Spinal cord (tissue), 10 donors: ENCODE data around the gene KRT83. TPM values are rescaled to one million over a fixed set of nuclear protein-coding genes. Genes with fewer than 3 reads are reported as not detected.

ENCODE experiments used
- DNase-seq, 6 donors: peaks; one replicate each; pipeline versions ENCODE4 v3.0.0 to v3.0.0-alpha.2; 2013 to 2015; ENCODE audit warnings: low spot score in 6 of 6, low read depth in 4 of 6
- H3K27ac ChIP-seq: one replicate; pipeline ENCODE4 v1.5.1; 2013; ENCODE audit warnings: low read depth, low read length, control low read depth
- H3K27me3 ChIP-seq: one replicate; pipeline ENCODE4 v1.6.1; 2013; ENCODE audit warnings: low read length; ENCODE audit not compliant: control insufficient read depth, insufficient read depth
- H3K36me3 ChIP-seq: one replicate; pipeline ENCODE4 v1.6.1; 2013; ENCODE audit warnings: low read length; ENCODE audit not compliant: control insufficient read depth, insufficient read depth
- H3K4me1 ChIP-seq: one replicate; pipeline ENCODE4 v1.6.1; 2013; ENCODE audit warnings: low read length; ENCODE audit not compliant: control insufficient read depth, insufficient read depth
- H3K4me3 ChIP-seq: one replicate; pipeline ENCODE4 v1.5.1; 2013; ENCODE audit warnings: low read depth, low read length, control low read depth
- H3K9me3 ChIP-seq: one replicate; pipeline ENCODE4 v1.6.1; 2013; ENCODE audit warnings: low read length; ENCODE audit not compliant: control insufficient read depth, insufficient read depth
- WGBS: methylation state at CpG from one replicate; pipeline ENCODE4 v1.1.5; 2013; ENCODE audit warnings: missing lambda C conversion rate; ENCODE audit not compliant: insufficient coverage; 5-methylcytosine and 5-hydroxymethylcytosine counted together
- long read RNA-seq, 4 donors: transcript quantifications; one replicate each; lab custom pipeline, GENCODE V29; 2026
- polyA plus RNA-seq, 2 donors: library from polyadenylated mRNA; unstranded; fragments of 120-200 nt; gene quantifications; one replicate each; pipeline ENCODE4 v1.2.1, GENCODE V29; 2013; ENCODE audit not compliant: insufficient read length in 2 of 2
- total RNA-seq, 2 donors: library from RNA; depleted of rRNA in 1 of 2; stranded (reverse); fragments of 120-200 nt in 1 of 2; fragments of >200 nt in 1 of 2; gene quantifications; one replicate each; pipeline versions ENCODE4 v1.2.3 to v1.2.4, GENCODE V29; 2013 to 2014
- donor health status: healthy.

Gene KRT83
- total RNA-seq, result not detected
- not detected for polyA plus RNA-seq
- long read RNA-seq, donor 1, result 0 reads
- long read RNA-seq, donor 2, result 0 reads
- long read RNA-seq, donor 3, result 0 reads
- long read RNA-seq, donor 4, result 0 reads

- Histone ChIP-seq H3K27ac (no peak within 1 kb of the TSS), H3K4me1 (peaks cover 14% of the 10 kb centered on the region), H3K27me3 (no peaks in the 10 kb centered on the region), H3K9me3 (no peaks in the 10 kb centered on the region), H3K36me3 (no peaks in the 10 kb centered on the region), H3K4me3 (no peak within 1 kb of the TSS)
- 66% methylated on average over 35 of the region's 35 CpGs for WGBS
- DNase-seq, result no peak
These were observed at the start of gene KRT83 for GRCh38 chr12:52320784-52321400. KRT83 (minus strand) TSS chr12:52321398; CDS start chr12:52321335, 63 bp downstream.

DNA sequence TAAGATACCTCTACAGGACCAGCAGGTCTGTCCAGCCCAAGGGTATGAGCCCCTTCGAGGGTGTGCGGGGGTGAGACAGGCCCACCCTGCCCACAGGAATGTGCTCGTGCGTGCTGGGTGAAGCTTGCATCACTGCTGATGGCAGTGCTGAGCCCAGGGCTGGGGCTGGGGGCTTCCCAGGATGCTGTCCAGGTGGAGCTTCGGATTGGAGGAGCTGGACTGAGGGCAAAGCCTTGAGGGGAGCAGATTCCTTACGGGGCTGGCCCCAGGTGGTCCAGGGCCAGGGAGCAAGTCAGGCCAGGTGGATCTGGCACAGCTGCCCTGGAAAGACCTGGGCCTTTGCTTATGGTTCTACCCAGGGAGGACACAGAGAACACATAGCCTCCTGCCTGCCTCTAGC lies 48.6 kb upstream of the KRT83 start:
- Histone ChIP-seq H3K27me3 (peaks cover 2% of the 10 kb centered on the region), H3K9me3 (no peaks in the 10 kb centered on the region), H3K27ac (no peak overlapping the region), H3K4me1 (peaks cover 15% of the 10 kb centered on the region), H3K36me3 (no peaks in the 10 kb centered on the region), H3K4me3 (no peak overlapping the region)
- DNase-seq, result no peak
- 85% methylated on average over 6 of the region's 6 CpGs for WGBS

GRCh38 chr12:52369211-52369610 lies 48.0 kb upstream of the KRT83 start:
- Histone ChIP-seq H3K36me3 (no peaks in the 10 kb centered on the region), H3K27me3 (peaks cover 2% of the 10 kb centered on the region), H3K4me1 (peaks cover 15% of the 10 kb centered on the region), H3K27ac (no peak overlapping the region), H3K4me3 (no peak overlapping the region), H3K9me3 (no peaks in the 10 kb centered on the region)
- no peak for DNase-seq
- no CpG with 5 or more reads among the region's 3 CpGs for WGBS

- no peaks in the 10 kb centered on the region for H3K9me3 ChIP-seq
- 86% methylated on average over 3 of the region's 3 CpGs for WGBS
- no peak overlapping the region for H3K4me3 ChIP-seq
These were observed 47.3 kb upstream of the KRT83 start for GRCh38 chr12:52368508-52368907.

DNA sequence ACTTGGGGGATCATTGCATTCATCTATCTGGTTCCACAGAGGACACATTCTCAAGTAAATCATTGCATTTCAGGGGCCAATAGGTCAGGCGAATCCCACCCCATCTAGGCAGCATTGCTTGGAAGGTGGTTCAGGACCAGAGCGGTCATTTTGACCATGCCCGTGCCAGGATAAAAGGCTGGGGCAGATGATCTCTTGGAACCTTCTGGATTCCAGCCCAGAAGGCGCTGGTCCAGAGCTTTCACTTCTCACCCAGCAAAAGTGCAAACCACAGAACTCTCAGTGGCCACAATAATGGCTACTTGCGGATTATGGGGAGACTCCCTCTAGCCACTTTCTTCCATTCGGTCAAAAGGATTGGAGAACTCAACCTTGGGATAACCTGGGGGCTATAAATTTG lies 46.7 kb upstream of the KRT83 start:
- Histone ChIP-seq H3K4me3 (no peak overlapping the region), H3K36me3 (no peaks in the 10 kb centered on the region), H3K27me3 (peaks cover 2% of the 10 kb centered on the region), H3K9me3 (no peaks in the 10 kb centered on the region), H3K27ac (no peak overlapping the region), H3K4me1 (peaks cover 15% of the 10 kb centered on the region)
- 70% methylated on average over 2 of the region's 6 CpGs for WGBS
- DNase-seq, result no peak

More at GRCh38 chr12:52368508-52368907, 47.3 kb upstream of the KRT83 start:
- Histone ChIP-seq H3K27me3 (peaks cover 2% of the 10 kb centered on the region), H3K36me3 (no peaks in the 10 kb centered on the region), H3K27ac (no peak overlapping the region), H3K4me1 (peaks cover 15% of the 10 kb centered on the region)
- no peak for DNase-seq

DNA sequence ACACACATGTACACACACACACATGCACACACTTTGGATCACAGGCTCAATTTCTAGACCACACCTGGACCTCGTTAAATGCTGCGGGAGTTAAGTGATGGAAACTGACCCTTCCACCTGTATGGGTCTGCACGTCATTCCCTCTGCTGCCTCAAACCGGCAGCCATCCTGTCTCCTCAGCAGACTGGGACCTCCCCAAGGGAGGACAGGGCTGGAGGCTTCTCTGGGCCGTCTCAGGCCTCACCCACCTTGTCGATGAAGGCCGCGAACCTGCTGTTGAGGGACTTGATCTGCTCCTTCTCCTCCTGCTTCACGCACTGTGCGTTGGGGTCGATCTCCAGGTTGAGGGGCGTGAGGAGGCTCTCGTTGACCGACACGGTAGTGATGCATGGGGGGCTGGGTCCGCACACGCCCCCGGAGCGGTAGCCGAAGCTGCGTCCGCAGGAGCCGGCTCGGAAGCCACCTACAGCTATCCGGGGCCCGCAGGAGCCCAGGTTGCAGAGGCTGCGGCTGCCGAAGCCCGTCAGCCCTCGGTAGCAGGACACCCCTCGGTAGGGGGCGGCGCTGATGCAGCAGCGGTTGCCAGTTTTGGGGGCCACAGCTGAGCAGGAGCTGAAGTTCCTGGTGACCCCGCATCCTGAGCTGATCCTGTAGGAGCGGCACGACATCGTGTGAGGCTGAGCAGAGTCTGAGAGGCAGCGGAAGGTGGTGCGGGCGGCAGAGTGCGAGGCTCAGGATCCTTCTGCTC lies 45.7 kb upstream of the KRT83 start, which contains the start of gene KRT85:
KRT85 (minus strand) TSS at position 744 of the 748 bp plus-strand sequence; CDS start at position 668, 76 bp downstream.
- peaks cover 14% of the 10 kb centered on the region for H3K4me1 ChIP-seq
- 71% methylated on average over 42 of the region's 42 CpGs for WGBS

DNA sequence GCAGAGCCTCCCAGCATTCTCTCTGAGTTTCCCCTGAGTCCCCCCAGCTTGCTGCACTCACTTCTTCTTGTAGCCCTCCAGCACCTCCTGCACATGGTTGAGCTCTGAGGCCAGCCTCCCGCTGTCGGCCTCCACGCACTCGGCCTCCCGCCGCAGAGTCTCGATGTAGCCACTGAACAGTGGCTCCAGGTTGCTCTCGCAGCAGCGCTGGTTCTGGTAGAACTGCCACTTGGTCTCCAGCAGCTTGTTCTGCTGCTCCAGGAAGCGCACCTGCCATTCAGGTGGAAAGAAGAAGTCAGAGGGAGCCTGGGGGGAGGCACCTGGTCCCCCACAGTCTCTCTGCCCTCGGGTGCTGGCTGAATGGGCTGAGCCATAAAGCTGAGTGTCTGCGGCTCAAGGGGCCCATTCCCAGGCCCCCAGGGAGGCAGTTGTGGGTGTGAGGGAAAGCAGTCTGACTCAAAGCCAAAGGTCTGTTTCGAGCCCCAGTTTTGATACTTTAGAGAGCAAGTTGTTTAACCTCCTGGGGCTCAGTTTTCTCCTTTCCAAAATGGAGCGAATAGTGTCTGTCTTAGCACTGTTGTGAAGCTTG lies 43.8 kb upstream of the KRT83 start:
- H3K4me3 ChIP-seq, result no peak overlapping the region
- H3K9me3 ChIP-seq, result no peaks in the 10 kb centered on the region
- no peaks in the 10 kb centered on the region for H3K36me3 ChIP-seq
- DNase-seq, result no peak
- H3K27me3 ChIP-seq, result peaks cover under 1% of the 10 kb centered on the region
- H3K27ac ChIP-seq, result no peak overlapping the region
- WGBS, result 83% methylated on average over 13 of the region's 14 CpGs
- no peaks in the 10 kb centered on the region for H3K4me1 ChIP-seq

More for the DNA sequence above, 45.7 kb upstream of the KRT83 start, which contains the start of gene KRT85:
- Histone ChIP-seq H3K9me3 (no peaks in the 10 kb centered on the region), H3K27me3 (peaks cover 2% of the 10 kb centered on the region), H3K27ac (no peak within 1 kb of the TSS), H3K36me3 (no peaks in the 10 kb centered on the region), H3K4me3 (no peak within 1 kb of the TSS)
- no peak for DNase-seq

DNA sequence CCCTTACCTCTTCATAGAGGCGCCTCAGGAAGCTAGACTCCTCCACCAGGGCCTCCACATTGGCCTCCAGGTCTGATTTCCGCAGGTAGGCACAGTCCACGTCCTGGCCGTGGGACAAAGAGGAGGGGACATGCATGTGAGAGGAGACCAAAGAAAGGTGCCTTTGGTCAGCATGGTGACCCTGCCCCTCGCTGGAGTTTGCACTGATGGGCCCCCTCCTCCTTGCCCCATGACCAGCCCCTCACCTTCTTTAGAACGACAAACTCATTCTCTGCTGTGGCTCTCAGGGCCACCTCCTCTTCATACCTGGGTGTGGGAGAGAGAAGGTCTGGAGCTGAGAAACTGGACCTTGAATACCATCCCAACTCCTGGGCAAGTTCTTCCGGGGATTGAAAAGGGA lies 42.9 kb upstream of the KRT83 start:
- H3K27me3 ChIP-seq, result no peaks in the 10 kb centered on the region
- no peak for DNase-seq
- H3K4me3 ChIP-seq, result no peak overlapping the region
- H3K27ac ChIP-seq, result no peak overlapping the region
- no peaks in the 10 kb centered on the region for H3K9me3 ChIP-seq
- no peaks in the 10 kb centered on the region for H3K4me1 ChIP-seq
- WGBS, result 100% methylated on average over 1 of the region's 7 CpGs
- no peaks in the 10 kb centered on the region for H3K36me3 ChIP-seq

DNA sequence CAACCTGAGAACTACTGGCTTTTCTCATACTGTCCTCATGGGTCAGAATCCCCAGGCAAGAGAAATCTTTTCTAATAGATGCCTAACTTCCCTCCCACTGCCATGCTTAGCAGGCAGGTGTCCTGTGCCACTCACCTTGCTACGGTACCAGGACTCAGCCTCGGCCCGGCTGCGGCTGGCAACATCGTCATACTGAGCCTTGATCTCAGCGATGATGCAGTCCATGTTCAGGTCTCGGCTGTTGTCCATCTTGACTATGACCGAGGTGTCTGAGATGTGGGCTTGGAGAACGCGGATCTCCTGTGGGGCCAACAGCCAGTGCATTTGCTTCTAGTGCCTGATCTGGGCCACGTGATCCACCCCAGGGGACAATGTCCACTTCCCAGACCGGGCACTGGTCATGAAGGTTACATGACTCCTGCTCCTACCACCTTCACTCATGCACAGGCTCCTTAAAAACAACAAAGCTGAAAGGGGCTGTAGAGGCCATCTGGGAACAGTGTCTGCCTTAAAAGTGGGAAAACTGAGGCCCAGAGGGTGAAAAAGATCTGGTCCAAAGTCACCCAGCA lies 42.0 kb upstream of the KRT83 start:
- 96% methylated on average over 12 of the region's 12 CpGs for WGBS
- no peak overlapping the region for H3K27ac ChIP-seq
- no peak for DNase-seq
- H3K36me3 ChIP-seq, result no peaks in the 10 kb centered on the region
- H3K27me3 ChIP-seq, result no peaks in the 10 kb centered on the region
- H3K9me3 ChIP-seq, result no peaks in the 10 kb centered on the region
- H3K4me3 ChIP-seq, result no peak overlapping the region
- no peaks in the 10 kb centered on the region for H3K4me1 ChIP-seq
